GM18508 (cell line): Measurements from ENCODE around the gene FLT3.
A peak's percentile ranks its signal among the peaks of the same experiment; 100 is the strongest.
"Not testable (repeated sequence)": the region's sequence is repeated elsewhere in the genome, so short reads cannot be mapped to it uniquely, and the experiment has no call there.

Experiments used
- ATAC-seq: cut with Tn5 transposase; IDR thresholded peaks from one replicate; pipeline ENCODE4 v1.9.1; 2021; ENCODE audit warnings: moderate number of reproducible peaks; ENCODE audit not compliant: insufficient read depth, unreplicated experiment

The FLT3 gene

DNA sequence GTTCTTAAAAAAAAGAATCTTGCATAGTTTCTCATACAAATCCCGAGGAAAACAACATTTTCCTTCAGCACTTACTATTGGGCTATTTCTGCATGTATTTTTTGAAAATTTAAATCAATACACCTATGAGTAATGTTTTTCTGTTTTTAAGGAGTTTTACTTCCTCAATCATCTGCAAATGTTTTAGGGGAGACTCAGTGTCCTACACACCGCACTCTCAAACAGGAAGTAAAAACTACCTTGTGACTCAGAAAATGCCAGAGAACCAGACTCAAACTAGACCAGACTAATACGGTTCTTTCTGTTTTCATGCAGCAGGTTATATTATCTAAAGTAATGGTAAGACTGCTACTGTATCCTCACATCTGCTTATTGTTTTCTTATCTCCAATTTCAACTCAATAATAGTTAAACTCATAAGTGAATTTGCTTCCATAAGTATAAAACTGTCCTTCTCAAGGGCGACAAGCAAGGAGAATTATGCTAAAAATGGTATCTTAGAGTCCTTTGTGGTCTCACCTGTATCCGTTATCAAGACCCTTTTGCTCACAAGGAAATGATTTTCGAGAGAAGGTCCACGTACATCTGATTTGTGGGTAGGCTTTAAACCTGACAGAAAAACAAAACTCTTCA lies 52.5 kb downstream of the FLT3 start:
- ATAC-seq = peak; percentile 56

- ATAC-seq = no peak
Measured at GRCh38 chr13:28046981-28047380, 53.4 kb downstream of the FLT3 start.

DNA sequence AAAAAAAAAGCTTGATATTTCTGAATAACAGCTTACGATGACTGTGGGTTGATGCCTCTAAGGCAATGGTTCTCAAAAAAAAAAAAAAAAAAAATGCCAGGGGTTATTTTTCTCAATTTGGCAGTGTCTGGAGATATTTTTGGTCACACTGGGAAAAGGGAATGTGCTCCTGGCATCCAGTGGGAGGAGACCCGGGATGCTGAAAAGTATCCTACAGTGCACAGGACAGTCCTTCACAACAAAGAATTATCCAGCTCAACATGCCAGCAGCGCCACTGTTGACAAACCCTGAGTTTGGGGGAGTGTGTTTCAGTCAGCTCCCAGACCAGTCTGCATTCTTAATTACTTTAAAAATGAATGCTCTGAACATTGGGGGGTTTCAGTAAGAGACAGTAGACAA lies 54.5 kb downstream of the FLT3 start:
- ATAC-seq = no peak

DNA sequence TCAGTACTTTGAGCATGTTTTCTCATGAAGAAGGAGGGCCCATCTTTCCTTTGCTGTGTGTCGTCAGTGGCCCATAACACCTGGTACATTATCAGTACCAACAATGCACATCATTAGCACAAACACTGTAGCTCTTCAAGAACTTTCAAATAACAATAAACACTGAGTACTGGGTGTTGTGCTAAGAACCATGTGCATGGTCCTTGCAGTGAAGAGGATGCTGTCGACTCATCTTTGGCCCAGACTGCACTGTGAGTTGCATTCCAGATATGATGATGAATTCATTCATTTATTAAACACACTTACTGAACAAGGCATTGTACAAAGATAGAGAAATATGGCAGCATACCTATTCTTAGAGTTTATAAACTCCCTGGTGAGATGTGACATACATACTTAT lies 55.8 kb downstream of the FLT3 start:
- ATAC-seq = no peak

DNA sequence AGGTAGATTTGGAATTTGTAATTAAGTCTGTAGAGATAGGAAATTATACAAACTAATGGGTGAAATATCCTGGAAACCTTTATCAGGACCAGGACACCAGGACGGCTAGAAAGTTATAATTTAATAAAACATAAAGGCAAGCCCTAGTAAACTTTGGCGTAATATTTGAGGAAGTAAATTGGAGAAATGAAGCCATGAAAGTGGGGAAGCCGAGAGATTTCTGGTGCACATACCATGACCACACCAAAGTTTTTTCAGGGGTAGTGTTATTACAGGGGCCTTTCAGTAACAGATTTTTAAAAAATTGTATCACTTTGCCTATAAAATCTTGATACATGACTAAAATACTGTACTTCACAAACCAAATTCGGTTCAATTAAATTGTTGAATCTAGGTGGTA lies 57.2 kb downstream of the FLT3 start:
- no peak for ATAC-seq

DNA sequence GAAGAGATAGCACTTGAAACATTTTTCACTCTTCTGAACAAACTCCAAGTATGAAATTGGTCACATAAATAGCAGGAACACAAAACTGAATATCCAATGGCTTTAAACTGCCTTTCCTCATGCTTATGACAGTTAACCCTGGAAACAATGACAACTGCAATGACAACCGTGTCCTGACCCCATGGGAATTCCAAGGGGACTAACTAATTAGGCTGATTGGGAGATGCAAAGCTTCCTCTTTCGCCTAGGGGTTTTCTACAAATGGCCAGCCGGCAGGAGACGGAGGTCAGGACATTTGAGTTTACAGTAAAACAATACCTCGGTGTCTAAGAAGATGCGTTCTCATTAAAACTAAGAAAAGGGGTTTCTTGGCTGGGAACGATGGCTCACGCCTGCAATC lies 58.9 kb downstream of the FLT3 start:
- no peak for ATAC-seq

GRCh38 chr13:28041031-28041461 lies 59.3 kb downstream of the FLT3 start:
- ATAC-seq = no peak

GRCh38 chr13:28037399-28037798 lies 63.0 kb downstream of the FLT3 start:
- no peak for ATAC-seq

DNA sequence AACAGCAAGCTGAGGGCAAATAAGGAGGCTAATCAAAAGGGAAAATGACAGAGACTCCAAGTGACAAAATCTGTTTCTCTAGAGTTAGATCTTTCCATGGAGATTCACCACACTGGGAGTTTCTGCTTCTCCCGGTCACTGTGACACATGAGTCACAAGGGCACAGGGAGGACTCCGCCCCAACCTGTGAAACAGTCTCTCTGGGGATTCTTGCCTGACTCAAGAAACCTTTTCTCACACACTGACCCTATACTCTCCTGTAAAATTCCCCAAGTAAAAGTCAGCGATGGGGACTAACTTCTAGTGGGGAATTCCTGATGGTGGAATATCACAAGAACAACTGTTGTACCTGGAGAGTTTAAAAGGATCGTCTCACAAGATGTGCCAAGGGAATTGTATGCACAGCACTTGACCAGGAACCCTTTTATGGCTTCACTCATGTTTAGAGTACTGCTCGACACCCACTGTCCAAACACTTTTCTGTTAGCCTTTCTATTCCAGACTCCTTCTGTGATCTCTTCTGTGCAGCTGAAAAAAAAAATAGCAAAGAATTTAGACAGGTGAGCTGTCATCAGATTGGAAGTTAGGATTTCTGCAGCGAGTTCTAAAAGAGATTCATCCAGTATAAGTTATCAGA lies 65.1 kb downstream of the FLT3 start:
- no peak for ATAC-seq

DNA sequence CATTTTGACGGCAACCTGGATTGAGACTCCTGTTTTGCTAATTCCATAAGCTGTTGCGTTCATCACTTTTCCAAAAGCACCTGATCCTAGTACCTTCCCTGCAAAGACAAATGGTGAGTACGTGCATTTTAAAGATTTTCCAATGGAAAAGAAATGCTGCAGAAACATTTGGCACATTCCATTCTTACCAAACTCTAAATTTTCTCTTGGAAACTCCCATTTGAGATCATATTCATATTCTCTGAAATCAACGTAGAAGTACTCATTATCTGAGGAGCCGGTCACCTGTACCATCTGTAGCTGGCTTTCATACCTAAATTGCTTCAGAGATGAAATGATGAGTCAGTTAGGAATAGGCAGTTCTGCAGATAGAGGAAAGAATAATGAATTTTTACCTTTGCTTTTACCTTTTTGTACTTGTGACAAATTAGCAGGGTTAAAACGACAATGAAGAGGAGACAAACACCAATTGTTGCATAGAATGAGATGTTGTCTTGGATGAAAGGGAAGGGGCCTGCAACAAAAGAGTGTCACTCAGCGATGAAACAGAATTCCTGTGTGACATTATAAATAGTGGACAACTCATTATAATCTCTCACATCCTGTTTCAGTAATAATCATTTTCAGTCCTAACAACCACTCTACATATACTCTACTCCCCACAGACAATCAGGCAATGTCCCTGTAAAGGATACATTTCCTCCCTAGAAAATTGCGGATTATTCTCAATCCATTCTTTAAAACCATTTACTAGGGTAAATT lies 66.3 kb downstream of the FLT3 start:
- no peak for ATAC-seq

DNA sequence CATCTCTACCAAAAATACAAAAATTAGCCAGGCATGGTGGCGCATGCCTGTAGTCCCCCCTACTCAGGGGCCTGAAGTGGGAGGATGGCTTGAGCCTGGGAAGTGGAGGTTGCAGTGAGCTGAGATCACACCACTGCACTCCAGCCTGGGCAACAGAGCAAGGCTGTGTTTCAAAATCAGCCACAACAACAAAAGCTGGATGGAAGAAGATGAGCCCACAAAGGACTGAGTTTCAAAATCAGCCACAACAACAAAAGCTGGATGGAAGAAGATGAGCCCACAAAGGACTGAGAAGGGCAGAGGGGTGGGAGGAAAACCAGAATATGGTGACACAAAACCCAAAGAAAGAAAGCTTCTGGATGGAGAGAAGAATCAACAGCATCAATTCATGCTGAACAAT lies 67.9 kb downstream of the FLT3 start:
- ATAC-seq = not testable (repeated sequence)

DNA sequence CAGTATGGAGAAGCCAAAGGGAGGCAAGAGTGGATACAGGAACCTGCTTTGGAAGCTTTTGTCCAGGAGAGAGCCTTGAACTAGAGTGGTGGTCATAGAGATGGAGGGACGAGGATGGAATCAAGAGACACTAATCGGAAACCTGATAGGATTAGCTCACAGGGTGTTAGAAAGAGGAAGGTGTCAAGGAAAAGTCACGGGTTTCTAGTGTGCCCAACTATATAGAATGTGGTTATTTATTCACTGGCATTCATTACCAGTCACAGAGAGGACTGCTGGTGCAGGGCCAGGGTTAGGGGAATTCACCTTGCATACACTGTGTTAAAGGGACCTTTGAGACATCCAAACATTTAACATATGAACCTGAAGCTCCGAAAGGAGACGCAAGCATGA lies 68.5 kb downstream of the FLT3 start:
- ATAC-seq = no peak

DNA sequence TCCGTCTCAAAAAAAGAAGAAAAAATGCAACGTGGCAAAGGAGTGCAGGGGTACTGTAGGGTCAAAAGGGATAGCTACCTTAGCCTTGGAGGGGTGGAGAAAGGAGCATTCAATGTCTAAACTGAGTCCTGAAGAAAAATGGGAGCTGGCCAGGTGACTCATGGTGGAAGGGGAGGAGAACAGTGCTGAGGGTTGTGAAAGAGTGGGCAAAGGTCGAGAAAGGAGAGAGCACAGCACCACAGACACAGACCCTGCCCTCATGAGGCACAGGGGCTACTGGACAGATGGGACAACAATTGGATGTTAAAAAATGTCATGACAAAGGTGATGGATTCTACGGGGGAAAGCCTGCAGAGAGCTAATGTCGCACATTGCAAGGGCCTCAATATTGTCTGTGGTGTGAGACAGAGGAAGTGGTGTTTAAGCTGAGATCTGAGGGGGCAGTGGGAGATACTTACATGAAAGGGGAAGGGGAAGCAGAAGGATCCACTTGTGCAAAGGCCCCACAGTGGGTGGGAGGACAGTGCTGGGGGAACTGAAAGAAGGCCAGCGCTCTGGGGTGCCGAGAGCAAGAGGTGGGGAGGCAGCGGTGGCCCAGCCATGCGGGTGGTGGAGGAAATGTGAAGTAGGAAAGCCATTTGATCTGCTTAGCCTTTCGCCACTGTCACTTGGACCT lies 69.0 kb downstream of the FLT3 start:
- ATAC-seq = no peak

DNA sequence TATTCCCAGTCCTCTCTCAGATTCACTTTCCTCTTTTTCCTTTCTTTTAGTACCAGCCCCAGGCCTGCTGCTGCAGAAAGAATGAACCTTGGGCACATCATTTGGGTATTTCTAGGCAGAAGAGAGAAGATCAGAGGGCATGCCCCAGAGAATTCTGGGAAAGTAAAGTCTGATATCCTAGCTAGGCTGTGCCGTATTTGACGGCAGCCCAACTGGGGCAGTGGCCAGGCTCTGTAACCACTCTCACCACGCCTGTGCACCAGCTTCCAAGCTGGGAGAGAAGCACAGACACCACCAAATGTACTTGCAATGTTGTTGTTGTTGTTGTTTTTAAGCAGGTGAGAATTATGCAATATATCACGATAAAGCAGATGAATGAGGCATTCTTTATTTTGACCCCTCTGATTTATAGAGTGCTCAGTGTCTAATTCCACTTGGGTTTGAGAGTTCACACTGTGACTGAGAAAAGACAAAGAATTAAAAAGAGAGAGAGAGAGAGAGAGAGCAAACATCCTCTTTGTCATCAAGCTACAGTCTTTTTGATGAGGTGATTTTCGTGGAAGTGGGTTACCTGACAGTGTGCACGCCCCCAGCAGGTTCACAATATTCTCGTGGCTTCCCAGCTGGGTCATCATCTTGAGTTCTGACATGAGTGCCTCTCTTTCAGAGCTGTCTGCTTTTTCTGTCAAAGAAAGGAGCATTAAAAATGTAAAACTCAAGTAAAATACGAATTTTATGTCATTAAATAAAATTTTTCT lies 72.6 kb downstream of the FLT3 start:
- no peak for ATAC-seq

DNA sequence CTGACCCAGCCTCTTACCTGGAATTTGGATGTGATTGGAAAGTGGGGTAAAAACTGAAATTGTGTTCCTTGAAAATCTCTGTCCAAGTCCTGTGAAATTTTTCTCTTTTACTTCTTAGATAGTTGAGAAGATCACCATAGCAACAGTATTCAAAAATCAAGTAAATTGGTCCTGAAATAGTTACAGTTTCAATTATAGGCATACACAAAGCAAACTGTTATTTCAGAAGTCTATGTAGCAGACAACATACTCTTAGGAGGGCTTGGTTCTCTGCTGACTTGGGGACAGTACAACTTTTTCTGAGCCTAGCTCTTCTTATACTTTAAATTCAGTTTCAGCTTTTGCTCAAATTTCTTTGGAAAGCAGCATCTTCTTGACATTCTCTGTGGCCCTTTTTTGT lies 73.3 kb downstream of the FLT3 start:
- no peak for ATAC-seq

- ATAC-seq = no peak
Measured at GRCh38 chr13:28026508-28026907, 73.9 kb downstream of the FLT3 start.

DNA sequence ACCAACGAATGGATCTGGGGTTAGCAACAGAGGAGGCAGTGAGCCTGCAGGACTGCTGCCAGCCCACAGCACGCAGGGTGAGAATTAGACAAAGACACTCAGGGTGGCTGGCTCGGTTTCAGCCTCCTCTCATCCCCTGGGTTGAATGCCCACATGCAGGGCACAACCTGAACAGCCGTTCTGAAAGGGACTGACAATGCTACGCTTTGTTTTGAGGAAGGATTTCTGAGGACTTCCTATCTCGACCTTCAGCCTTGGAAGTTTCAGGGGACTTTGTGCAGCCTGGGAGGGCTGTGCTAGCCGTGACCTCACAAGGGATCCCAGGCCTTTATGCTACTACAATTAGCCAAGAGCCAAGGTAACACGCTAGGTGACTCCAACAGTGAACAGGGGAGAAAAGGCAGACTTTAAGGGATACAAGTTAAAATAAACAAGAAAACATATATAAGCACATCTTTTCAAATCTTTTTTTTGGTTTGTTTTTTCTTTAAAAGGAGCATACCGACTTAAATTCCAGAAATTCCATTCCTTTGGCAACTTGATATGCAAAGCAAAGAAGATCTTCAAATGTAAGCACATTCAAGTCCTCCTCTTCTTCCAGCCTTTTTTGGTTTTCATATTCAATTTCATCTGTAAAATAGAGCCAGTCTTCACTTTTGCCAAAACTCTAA lies 77.4 kb downstream of the FLT3 start:
- ATAC-seq = no peak

DNA sequence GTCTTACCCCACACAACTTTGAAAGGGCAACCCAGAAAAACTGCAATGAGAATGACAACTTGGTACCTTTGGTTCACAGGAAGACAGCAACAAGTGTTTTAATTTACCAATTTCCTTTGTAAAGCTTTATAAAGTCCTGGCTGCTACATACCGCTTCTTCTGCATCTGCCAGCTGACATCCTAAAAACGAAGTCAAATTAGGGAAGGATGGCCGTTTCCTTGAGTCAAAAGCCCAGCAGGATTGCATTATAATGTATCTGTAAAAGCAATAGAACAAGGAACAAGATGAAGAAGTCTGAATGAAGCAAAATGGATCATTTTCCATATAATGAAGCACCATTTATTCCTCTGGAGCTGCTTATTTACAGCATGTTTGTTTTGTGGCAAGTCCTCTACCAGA lies 86.1 kb downstream of the FLT3 start:
- ATAC-seq = no peak

- no peak for ATAC-seq
Measured at GRCh38 chr13:28013482-28013881, 86.9 kb downstream of the FLT3 start.

GRCh38 chr13:28012896-28013295 lies 87.5 kb downstream of the FLT3 start:
- ATAC-seq = peak; percentile 86
